Activated CD4-positive, alpha-beta T cell treated with anti-CD3 and anti-CD28 coated beads, Interleukin-2, amount 50 U/mL, for 1 hour (primary cell): ENCODE results near the gene LRP1.
"Not testable (repeated sequence)": the region's sequence is repeated elsewhere in the genome, so short reads cannot be mapped to it uniquely, and the experiment has no call there.

Experiments
- DNase-seq: peaks from one replicate; pipeline ENCODE4 v3.0.0-alpha.2; 2020

Gene LRP1

GRCh38 chr12:57112492-57113294 is 15.6 kb upstream of the LRP1 start:
- DNase-seq: peak; percentile 85

GRCh38 chr12:57116580-57117281 is 11.6 kb upstream of the LRP1 start:
- no peak for DNase-seq

- DNase-seq: no peak
These were observed 9.5 kb upstream of the LRP1 start for GRCh38 chr12:57118711-57119271.

- DNase-seq: no peak
These were observed 8.8 kb upstream of the LRP1 start for GRCh38 chr12:57119294-57120085.

DNA sequence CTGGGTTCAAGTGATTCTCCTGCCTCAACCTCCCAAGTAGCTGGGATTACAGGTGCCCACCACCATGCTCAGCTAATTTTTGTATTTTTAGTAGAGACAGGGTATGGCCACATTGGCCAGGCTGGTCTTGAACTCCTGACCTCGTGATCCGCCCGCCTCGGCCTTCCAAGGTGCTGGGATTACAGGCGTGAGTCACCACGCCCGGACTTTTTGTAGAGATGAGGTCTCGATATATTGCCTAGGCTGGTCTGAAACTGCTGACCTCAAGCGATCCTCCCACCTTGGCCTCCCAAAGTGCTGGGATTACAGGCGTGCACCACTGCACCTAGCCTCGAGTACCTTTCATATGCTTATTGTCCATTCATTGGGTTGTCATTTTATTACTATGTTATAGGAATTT is 7.6 kb upstream of the LRP1 start:
- DNase-seq: not testable (repeated sequence)

DNA sequence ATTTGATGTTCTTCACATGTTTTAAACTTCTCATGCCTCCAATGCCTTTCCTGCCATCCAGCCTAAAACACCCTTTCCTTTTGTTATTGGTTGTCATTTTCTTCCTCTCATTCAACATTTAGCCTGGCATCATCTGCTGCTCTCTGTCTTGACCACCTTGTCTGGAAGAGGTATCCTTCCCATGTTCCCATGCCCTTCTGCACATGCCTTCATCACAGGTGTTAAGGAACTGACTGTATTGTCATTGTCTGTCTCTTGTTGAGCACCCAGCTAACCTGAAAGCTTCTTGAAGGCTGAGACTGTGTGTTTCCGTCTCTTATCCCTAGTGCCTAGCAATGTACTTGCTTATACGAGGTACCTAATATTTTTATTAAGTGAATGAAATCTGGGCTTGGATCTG is 4.5 kb upstream of the LRP1 start:
- DNase-seq: no peak

DNA sequence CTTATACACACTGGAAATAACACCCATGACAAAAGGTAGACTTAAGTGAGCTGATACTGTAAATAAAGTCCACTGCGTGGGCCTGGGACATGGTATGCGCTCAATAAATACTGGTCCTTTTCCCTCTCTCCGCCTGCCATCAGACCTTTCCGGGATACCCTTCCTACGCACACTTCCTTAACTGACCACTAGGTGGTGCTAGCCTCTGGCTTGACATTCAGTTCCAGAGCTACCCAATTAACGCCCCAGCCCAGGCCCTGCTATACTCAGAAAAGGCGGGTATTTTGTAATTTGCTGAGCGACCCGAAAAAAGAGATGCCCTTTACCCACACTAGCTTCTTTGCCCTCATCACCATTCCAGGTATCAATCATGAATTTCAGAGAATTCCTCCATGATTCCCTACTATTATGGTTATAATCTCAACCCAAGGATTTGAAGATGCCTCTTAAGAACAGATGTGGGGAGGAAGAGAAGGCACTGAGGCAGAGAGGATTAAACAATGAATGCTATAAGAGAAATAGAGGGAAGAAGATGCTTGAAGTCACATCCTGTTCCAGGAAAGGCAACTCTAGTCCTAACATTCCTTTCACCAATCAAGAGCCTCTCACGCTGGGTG is 3.9 kb upstream of the LRP1 start:
- DNase-seq: peak; percentile 75

DNA sequence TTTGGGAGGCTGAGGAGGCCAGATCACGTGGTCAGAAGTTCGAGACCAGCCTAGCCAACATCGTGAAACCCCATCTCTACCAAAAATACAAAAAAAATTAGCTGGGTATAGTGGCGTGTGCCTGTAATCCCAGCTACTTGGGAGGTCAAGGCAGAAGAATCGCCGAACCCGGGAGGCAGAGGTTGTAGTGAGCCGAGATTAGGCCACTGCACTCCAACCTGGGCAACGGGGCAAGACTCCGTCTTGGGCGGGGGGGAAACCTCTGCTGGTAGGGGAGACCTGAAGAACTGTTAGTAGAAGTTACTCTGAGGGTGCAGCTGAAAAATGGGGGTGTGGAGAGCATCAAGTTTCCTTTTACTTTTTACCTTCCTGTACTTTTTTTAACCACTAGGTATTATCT is 2.2 kb upstream of the LRP1 start:
- DNase-seq: no peak

- DNase-seq: no peak
These were observed 1.7 kb upstream of the LRP1 start for GRCh38 chr12:57126561-57126960.

DNA sequence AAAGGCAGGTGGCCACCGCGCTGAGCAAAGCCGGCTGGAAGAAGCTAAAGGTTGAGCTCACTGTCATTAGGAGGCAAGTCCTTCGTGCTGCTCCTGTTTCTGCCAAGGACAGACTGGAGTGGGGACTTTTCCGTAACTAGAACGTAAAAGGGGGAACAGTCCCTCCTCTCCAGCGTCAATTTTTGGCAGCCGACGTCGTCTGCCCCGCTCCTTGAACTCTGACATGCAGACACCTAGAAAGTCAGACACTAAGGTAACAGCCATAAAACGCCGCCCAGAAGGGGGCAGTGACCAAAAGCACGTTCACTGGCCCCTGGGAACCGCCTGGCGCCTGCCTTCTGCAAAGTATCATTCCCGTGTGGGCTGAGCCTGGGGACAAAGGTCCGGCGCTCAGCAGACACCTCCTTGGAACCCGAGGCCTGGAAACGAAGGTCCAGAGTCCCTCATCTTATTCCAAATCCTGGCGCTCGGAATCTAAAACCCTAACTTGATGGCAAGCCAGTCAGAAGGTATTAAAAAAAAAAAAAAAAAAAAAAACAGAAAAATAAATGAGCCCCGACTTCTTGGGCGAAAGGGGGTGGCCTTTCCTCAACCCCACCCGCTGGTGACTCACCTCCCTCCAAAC is 1.1 kb upstream of the LRP1 start:
- DNase-seq: peak; percentile 63

- DNase-seq: no peak
These were observed 400 bp downstream of the LRP1 start for GRCh38 chr12:57128519-57129247.

DNA sequence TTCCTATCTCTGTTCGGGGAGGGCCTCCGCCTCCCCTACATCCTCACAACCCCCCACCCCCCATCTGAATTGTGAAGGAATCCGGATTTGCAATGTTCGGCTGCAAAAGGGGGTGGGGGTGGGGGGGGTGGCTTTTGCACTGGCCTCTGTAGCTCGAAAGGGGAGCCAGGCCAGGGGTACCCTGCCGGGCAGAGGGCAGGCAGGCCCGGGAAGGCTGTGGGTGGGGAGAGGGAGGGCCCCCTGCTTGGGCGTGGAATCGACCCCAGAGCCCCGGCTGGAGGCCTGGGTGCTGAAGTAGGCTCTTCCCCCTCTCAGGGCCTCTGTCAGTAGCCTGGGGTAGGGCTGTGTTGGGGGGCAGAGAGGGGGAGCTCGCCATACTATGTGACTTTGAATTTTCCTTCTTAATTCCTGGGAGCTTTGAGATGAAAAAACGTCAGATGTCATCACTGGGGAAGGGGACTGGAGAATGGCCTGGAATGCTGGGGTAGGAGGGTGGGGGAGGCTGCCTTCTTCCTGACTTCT is 1.1 kb downstream of the LRP1 start:
- no peak for DNase-seq

GRCh38 chr12:57129889-57130288 is 1.6 kb downstream of the LRP1 start:
- DNase-seq: no peak

DNA sequence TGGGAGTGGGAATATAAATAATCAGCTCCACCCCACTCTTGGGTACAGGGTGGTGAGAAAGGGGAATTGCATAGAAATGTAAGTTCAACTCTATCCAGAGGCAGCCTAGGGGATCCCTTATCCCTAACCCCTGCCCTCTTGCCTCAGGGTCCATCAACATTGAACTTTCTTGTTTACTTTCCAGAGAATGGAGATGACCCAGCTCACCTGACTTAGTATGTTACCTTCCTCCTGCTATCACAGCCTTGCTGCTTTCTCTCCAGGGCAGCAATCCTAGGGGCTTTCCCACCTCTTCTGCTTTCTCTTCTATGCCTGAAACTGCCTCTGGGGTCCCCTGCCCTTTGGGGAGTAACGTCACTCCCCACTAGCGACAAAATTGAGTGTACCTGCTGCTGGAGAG is 2.7 kb downstream of the LRP1 start:
- no peak for DNase-seq

GRCh38 chr12:57131896-57132744 is 3.8 kb downstream of the LRP1 start:
- no peak for DNase-seq

DNA sequence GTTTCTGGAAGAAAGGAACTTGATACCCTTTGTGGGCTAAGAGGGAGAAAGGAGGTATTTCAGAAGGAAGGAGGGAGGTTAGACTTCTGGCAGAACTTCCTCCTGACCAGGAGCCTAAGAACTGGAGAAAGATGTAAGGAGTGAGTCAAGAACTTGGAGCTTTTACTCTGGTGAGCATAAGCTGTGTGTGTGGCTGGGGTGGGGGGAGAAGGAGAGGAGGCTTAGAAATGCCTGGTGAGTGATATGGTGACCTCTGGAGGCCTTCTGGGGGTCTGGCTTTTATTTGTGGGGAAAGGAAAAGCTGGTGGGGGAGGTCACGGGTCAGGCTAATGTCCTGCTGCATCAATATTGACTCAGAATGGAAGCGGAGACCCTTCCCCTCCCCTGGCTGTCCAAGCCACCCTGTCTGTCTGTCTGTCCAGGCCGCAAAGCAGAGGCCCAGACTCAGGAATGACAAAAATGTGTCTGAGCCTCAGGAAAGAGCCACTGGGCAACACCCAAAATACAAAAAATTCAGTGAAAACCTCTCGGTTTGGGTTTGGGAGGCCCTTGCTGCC is 4.8 kb downstream of the LRP1 start:
- DNase-seq: no peak

- no peak for DNase-seq
These were observed 5.6 kb downstream of the LRP1 start for GRCh38 chr12:57133916-57134315.

DNA sequence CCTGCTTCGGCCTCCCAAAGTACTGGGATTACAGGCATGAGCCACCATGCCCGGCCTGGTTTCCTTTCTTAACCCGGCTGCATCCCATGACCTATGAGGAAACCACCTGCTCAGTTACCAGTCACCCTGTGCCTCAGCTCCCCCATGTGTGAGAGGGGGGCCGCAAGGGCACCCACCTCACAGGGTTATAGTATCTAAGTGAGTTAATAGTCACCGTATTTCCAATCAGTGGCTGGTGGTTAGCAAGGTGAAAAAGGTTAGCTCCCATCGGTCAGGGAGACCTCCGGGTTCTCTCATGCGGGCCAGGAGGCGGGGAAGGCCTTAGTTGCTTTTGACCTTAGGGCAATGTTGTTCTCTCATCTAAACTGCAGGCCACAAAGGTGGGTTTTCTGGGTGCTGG is 6.7 kb downstream of the LRP1 start:
- no peak for DNase-seq

DNA sequence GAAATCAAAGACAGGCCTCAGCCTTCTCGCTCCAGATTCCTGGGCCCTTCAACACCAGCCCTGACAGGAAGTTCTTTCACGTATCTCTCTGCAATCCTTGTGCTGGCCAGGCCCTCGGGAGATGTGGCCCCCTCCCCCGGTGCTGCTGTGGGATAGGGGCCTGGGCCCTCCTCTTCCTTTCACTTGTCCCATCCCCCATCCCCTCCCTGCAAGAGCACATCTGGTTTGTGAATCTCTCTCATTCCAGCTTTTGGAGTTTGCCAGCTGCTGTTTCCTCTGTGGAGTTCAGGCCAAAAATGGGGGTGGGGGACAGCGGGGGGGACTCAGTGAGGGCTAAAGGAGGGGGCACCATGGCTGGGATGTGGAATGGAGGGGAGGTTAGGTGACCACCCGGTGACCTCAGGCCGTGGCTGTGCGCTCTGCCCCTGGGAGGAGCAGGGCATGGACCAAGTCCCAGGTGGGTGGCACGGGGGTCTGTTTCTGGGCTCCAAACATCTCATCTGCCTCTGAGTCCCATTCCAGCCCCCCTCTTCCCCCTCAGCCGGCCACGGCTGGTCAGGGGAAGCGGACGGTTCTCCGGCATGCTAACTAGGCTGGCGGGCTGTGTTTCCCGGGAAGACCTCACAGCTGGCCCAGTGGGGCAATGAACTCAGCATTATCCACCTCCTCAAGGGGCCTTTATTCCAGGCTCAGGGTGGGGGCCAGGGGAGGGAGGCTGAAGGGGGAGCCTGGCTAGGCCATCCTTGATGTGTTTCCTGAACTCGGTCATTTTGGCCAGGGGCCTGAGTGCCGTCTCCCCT is 7.4 kb downstream of the LRP1 start:
- DNase-seq: no peak
